Astrocyte of the cerebellum (primary cell): Measurements from ENCODE around the gene SIVA1.
A peak's percentile ranks its signal among the peaks of the same experiment; 100 is the strongest.

ENCODE experiments used
- DNase-seq: peaks from one replicate; pipeline ENCODE4 v3.0.0-alpha.2; 2011; ENCODE audit warnings: low read depth
- H3K4me3 ChIP-seq: 2 replicates; pipeline ENCODE4 v1.5.1; 2011; ENCODE audit warnings: mild to moderate bottlenecking, low read depth, low read length, moderate library complexity
- CTCF ChIP-seq: IDR thresholded peaks from 2 replicates; pipeline ENCODE4 v1.5.1; 2012; ENCODE audit warnings: low read length, low read depth, moderate library complexity, mild to moderate bottlenecking; ENCODE audit errors: missing control alignments
- in situ Hi-C: cut with HindIII; loops from 2 replicates; pipeline ENCODE4 v1.10.0; 2017; ENCODE audit warnings: low sequenced_read_pairs

The SIVA1 gene

GRCh38 chr14:104707608-104708595, 45.0 kb upstream of the SIVA1 start:
- H3K4me3 ChIP-seq = no peak overlapping the region
- in situ Hi-C loops = no loop called here
- TF ChIP-seq CTCF = no peak
- DNase-seq = no peak

GRCh38 chr14:104708606-104709268, 44.2 kb upstream of the SIVA1 start:
- no peak overlapping the region for H3K4me3 ChIP-seq
- DNase-seq = no peak
- in situ Hi-C loops = no loop called here
- peak; percentile 99 for TF ChIP-seq CTCF

GRCh38 chr14:104709387-104710039, 43.4 kb upstream of the SIVA1 start:
- no peak for DNase-seq
- in situ Hi-C loops = no loop called here
- H3K4me3 ChIP-seq = no peak overlapping the region
- no peak for TF ChIP-seq CTCF

GRCh38 chr14:104710071-104710735, 42.7 kb upstream of the SIVA1 start:
- DNase-seq = no peak
- no peak for TF ChIP-seq CTCF
- in situ Hi-C loops = no loop called here
- H3K4me3 ChIP-seq = no peak overlapping the region

- no peak overlapping the region for H3K4me3 ChIP-seq
- DNase-seq = no peak
- in situ Hi-C loops = no loop called here
- TF ChIP-seq CTCF = no peak
Observed at GRCh38 chr14:104712881-104713734, 39.8 kb upstream of the SIVA1 start.
